DOHH2 (cell line): ENCODE measurements around the gene GBX2.

Experiments used
- H3F3A ChIP-seq: fragments of 200-600 bp; sonication (generic), shearing (Covaris generic); 2 replicates; pipeline ENCODE4 v1.6.0; 2016; ENCODE audit warnings: antibody characterized with exemption, mild to moderate bottlenecking; ENCODE audit not compliant: control insufficient read depth, insufficient read depth
- H3K27ac ChIP-seq: fragments of 200-600 bp; sonication (generic); 2 replicates; pipeline ENCODE4 v1.5.1; 2014; ENCODE audit warnings: low read depth, mild to moderate bottlenecking, low read length, moderate library complexity
- H3K27me3 ChIP-seq: fragments of 200-600 bp; sonication (generic); 2 replicates; pipeline ENCODE4 v1.6.1; 2014; ENCODE audit warnings: mild to moderate bottlenecking, low read length, mixed read lengths; ENCODE audit not compliant: control insufficient read depth
- H3K36me3 ChIP-seq: fragments of 200-600 bp; sonication (generic); 2 replicates; pipeline ENCODE4 v1.6.1; 2014; ENCODE audit warnings: mild to moderate bottlenecking, low read length, moderate library complexity, mixed read lengths; ENCODE audit not compliant: control insufficient read depth
- H3K4me1 ChIP-seq: fragments of 200-600 bp; sonication (generic); 2 replicates; pipeline ENCODE4 v1.6.1; 2014; ENCODE audit warnings: mild to moderate bottlenecking, low read length, mixed read lengths; ENCODE audit not compliant: control insufficient read depth
- H3K4me2 ChIP-seq: fragments of 200-600 bp; sonication (generic); 2 replicates; pipeline ENCODE4 v1.6.0; 2014; ENCODE audit warnings: mild to moderate bottlenecking, low read length, moderate library complexity
- H3K4me3 ChIP-seq: fragments of 200-600 bp; sonication (generic); 2 replicates; pipeline ENCODE4 v1.5.1; 2014; ENCODE audit warnings: mild to moderate bottlenecking, low read length, mixed read lengths
- H3K79me2 ChIP-seq: fragments of 200-600 bp; sonication (generic); 2 replicates; pipeline ENCODE4 v1.6.1; 2014; ENCODE audit warnings: mild to moderate bottlenecking, low read length, mixed read lengths; ENCODE audit not compliant: control insufficient read depth
- H3K9me2 ChIP-seq: fragments of 200-600 bp; sonication (generic); replicated peaks from 2 replicates; pipeline ENCODE4 v1.6.1; 2014; ENCODE audit warnings: mild to moderate bottlenecking, low read length, mixed read lengths; ENCODE audit not compliant: control insufficient read depth
- H3K9me3 ChIP-seq: fragments of 200-600 bp; sonication (generic); 2 replicates; pipeline ENCODE4 v1.6.1; 2014; ENCODE audit warnings: antibody characterized with exemption, low read length, mixed read lengths; ENCODE audit not compliant: control insufficient read depth, insufficient read depth
- H4K20me1 ChIP-seq: fragments of 200-600 bp; sonication (generic); 2 replicates; pipeline ENCODE4 v1.6.0; 2014; ENCODE audit warnings: low read depth, mild to moderate bottlenecking, antibody characterized with exemption, low read length, moderate library complexity; ENCODE audit not compliant: control insufficient read depth, insufficient read depth
- CTCF ChIP-seq: fragments of 200-600 bp; sonication (generic); IDR thresholded peaks from one replicate; pipeline ENCODE4 v1.5.1; 2014; ENCODE audit warnings: antibody characterized with exemption, mild to moderate bottlenecking, low read depth, low read length; ENCODE audit not compliant: poor library complexity, severe bottlenecking
- EZH2phosphoT487 ChIP-seq: fragments of 200-600 bp; sonication (generic); IDR thresholded peaks from 2 replicates; pipeline ENCODE4 v1.6.1; 2017; ENCODE audit warnings: borderline replicate concordance, mild to moderate bottlenecking, antibody characterized with exemption, low read length, moderate library complexity, mixed read lengths

GBX2 gene

DNA sequence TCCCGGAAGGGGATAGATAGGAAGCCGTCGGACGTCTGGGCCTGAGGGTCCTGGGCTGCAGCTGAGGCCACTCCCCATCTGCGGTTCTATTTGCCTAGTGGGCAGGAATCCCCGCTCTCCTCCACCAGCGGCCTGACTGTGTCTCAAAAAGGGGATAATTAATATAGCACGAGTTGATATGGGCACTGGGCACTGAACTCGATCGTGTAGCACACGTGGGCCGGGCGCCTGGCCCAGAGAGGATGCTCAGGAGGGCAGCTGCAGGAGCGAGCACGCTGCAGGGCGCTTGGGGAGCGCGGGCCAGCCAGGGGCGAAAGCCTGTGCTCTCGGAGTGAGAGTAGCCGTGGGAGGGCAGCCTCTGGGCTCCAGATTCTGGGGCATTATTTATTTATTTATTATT lies 8.8 kb upstream of the GBX2 start:
- TF ChIP-seq CTCF, result no peak
- no peak for TF ChIP-seq EZH2phosphoT487
- H3K4me3 ChIP-seq, result no peak overlapping the region
- H3K79me2 ChIP-seq, result no peaks in the 10 kb centered on the region
- no peak overlapping the region for H3K27ac ChIP-seq
- H4K20me1 ChIP-seq, result no peaks in the 10 kb centered on the region
- H3K4me1 ChIP-seq, result no peaks in the 10 kb centered on the region
- H3K9me3 ChIP-seq, result no peaks in the 10 kb centered on the region
- H3K4me2 ChIP-seq, result no peak overlapping the region
- no peaks in the 10 kb centered on the region for H3K27me3 ChIP-seq
- no peaks in the 10 kb centered on the region for H3K9me2 ChIP-seq
- H3F3A ChIP-seq, result no peaks in the 10 kb centered on the region
- no peaks in the 10 kb centered on the region for H3K36me3 ChIP-seq

DNA sequence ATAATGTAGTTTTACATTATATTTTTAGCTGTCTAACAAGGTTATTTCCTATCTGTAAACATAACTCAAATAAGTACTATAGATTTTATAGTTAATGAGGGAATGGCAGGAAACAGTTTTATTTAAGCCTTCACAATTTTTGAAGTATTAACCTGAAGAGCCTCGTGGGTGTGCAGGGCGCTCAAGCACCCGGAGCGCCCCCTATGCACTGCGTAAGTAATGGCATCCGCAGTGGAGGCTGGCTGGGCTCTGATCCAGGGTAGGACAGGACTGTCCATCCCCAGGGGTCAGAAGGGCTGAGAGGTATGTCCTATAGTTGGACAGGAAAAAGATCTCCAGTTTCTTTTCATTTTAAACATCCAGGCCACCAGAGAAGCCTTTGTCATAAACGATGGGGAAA lies 8.2 kb upstream of the GBX2 start:
- H3K36me3 ChIP-seq, result no peaks in the 10 kb centered on the region
- H3K27me3 ChIP-seq, result no peaks in the 10 kb centered on the region
- H3K79me2 ChIP-seq, result no peaks in the 10 kb centered on the region
- H3K4me1 ChIP-seq, result no peaks in the 10 kb centered on the region
- TF ChIP-seq CTCF (peak; percentile 81), EZH2phosphoT487 (no peak)
- H3K9me2 ChIP-seq, result no peaks in the 10 kb centered on the region
- no peak overlapping the region for H3K4me3 ChIP-seq
- H3K4me2 ChIP-seq, result no peak overlapping the region
- no peaks in the 10 kb centered on the region for H3F3A ChIP-seq
- no peaks in the 10 kb centered on the region for H4K20me1 ChIP-seq
- H3K27ac ChIP-seq, result no peak overlapping the region
- H3K9me3 ChIP-seq, result no peaks in the 10 kb centered on the region

- H3K4me1 ChIP-seq, result no peaks in the 10 kb centered on the region
- no peaks in the 10 kb centered on the region for H3K27me3 ChIP-seq
These were observed 7.5 kb upstream of the GBX2 start for GRCh38 chr2:236175548-236176150.

More at GRCh38 chr2:236175548-236176150, 7.5 kb upstream of the GBX2 start:
- H3K4me2 ChIP-seq, result no peak overlapping the region
- no peaks in the 10 kb centered on the region for H3K36me3 ChIP-seq
- no peaks in the 10 kb centered on the region for H3F3A ChIP-seq
- no peak overlapping the region for H3K27ac ChIP-seq
- no peaks in the 10 kb centered on the region for H3K9me3 ChIP-seq
- no peaks in the 10 kb centered on the region for H3K9me2 ChIP-seq
- no peaks in the 10 kb centered on the region for H4K20me1 ChIP-seq
- H3K79me2 ChIP-seq, result no peaks in the 10 kb centered on the region
- no peak overlapping the region for H3K4me3 ChIP-seq
- TF ChIP-seq EZH2phosphoT487, result no peak
- TF ChIP-seq CTCF, result no peak
